Erythroblast (primary cell): Measurements from ENCODE around the gene VPS50.

Experiments
- GATA1 ChIP-seq: IDR thresholded peaks from 2 replicates; pipeline ENCODE4 v1.6.1; 2011; ENCODE audit warnings: low read depth, mild to moderate bottlenecking, control low read depth, low read length, moderate library complexity
- POLR2A ChIP-seq: IDR thresholded peaks from 2 replicates; pipeline ENCODE4 v1.6.1; 2011; ENCODE audit warnings: mild to moderate bottlenecking, low read length

- TF ChIP-seq POLR2A = no peak
- TF ChIP-seq GATA1 = no peak
Measured at GRCh38 chr7:93364806-93365205, 132.6 kb downstream of the VPS50 start.
